Stomach (tissue), 9 donors: ENCODE data around the gene FITM1. TPM values are rescaled to one million over a fixed set of nuclear protein-coding genes. Genes with fewer than 3 reads are reported as not detected.

Experiments used
- DNase-seq, 2 donors: peaks; one replicate each; pipeline versions ENCODE4 v3.0.0 to v3.0.0-alpha.2; 2013 to 2019
- H3K27ac ChIP-seq, 5 donors: fragments of 200-600 bp in 4 of 5; sonication (generic) in 4 of 5; one replicate each; pipeline ENCODE4 v1.5.1; 2013 to 2019; ENCODE audit warnings: mild to moderate bottlenecking in 1 of 5, moderate library complexity in 1 of 5
- H3K27me3 ChIP-seq, 3 donors: fragments of 200-600 bp; sonication (generic); one replicate each; pipeline ENCODE4 v1.5.1; 2017 to 2019; ENCODE audit warnings: mixed run types in 1 of 3
- H3K36me3 ChIP-seq, 4 donors: fragments of 200-600 bp; sonication (generic); 1 replicate in 3 of 4; 2 replicates in 1 of 4; pipeline ENCODE4 v1.5.1; 2016 to 2019
- H3K4me1 ChIP-seq, 4 donors: fragments of 200-600 bp; sonication (generic); one replicate each; pipeline ENCODE4 v1.5.1; 2016 to 2019
- H3K4me3 ChIP-seq, 4 donors: fragments of 200-600 bp; sonication (generic) in 3 of 4; one replicate each; pipeline ENCODE4 v1.5.1; 2016 to 2019; ENCODE audit warnings: mild to moderate bottlenecking in 1 of 4
- H3K9me3 ChIP-seq, 4 donors: fragments of 200-600 bp; sonication (generic); one replicate each; pipeline ENCODE4 v1.5.1; 2016 to 2019
- CTCF ChIP-seq, 7 experiments: fragments of 450-650 bp in 4 of 7; fragments of 200-600 bp in 3 of 7; sonication (generic) in 3 of 7; IDR thresholded peaks; one replicate each; pipeline ENCODE4 v1.5.1; 2016 to 2019; ENCODE audit warnings: antibody characterized with exemption in 7 of 7, control low read depth in 2 of 7, mild to moderate bottlenecking in 1 of 7
- EP300 ChIP-seq: sonication (generic); formaldehyde crosslinking; IDR thresholded peaks from one replicate; pipeline ENCODE4 v1.6.1; 2017; ENCODE audit warnings: antibody characterized with exemption
- POLR2A ChIP-seq, 4 donors: fragments of 450-650 bp; IDR thresholded peaks; one replicate each; pipeline ENCODE4 v1.6.1; 2016; ENCODE audit warnings: antibody characterized with exemption in 4 of 4, control low read depth in 2 of 4, mild to moderate bottlenecking in 1 of 4, moderate library complexity in 1 of 4
- POLR2AphosphoS5 ChIP-seq, 3 donors: sonication (generic); formaldehyde crosslinking; IDR thresholded peaks; one replicate each; pipeline ENCODE4 v1.6.1; 2016; ENCODE audit warnings: antibody characterized with exemption in 3 of 3
- WGBS, 5 donors: extraction: QIAGEN DNeasy Blood & Tissue Kit in 3 of 5; methylation state at CpG; one replicate each; pipeline versions ENCODE4 v1.1.5 to v1.1.7; 2013 to 2018; 5-methylcytosine and 5-hydroxymethylcytosine counted together
- intact Hi-C: fragments of 100-400 bp; cut with DNase I; formaldehyde crosslinking; loops from one replicate; pipeline ENCODE4 v1.15.1; 2023; ENCODE audit warnings: low total_unique reads
- polyA plus RNA-seq, 3 donors: library from polyadenylated mRNA; stranded (reverse); fragments of 200-250 nt; gene quantifications; one replicate each; pipeline ENCODE4 v1.2.3, GENCODE V29; 2013
- total RNA-seq, 5 donors: library from RNA; depleted of rRNA; stranded (reverse); fragments of >200 nt; gene quantifications; one replicate each; pipeline versions ENCODE4 v1.1.0 to v1.2.3, GENCODE V29; 2014 to 2016
- donor health status: healthy with polysubstance abuse.
- donor health status: Bipolar disorder and iron deficiency.
- donor health status: healthy.

The FITM1 gene
- total and polyA plus RNA-seq, 8 donors = 0.87 to 80.5 (median 2.2) TPM; not detected in 3

GRCh38 chr14:24108336-24108874, 22.1 kb upstream of the FITM1 start:
- Histone ChIP-seq H3K36me3 (peaks cover 0 to 14% (median 7%) of the 10 kb centered on the region in 4 donors), H3K4me3 (no peak overlapping the region), H3K27me3 (no peaks in the 10 kb centered on the region), H3K4me1 (peaks cover 8 to 21% (median 16%) of the 10 kb centered on the region in 4 donors), H3K27ac (peak overlapping the region in 4 of 5 donors; percentile 13 to 68 (median 48)), H3K9me3 (no peaks in the 10 kb centered on the region)
- WGBS, 5 donors = 33 to 45% (median 41%) methylated on average over 5 of the region's 5 CpGs
- intact Hi-C loops = loop anchor here (10.0 kb wide), 1 partner anchor 54 kb away; the partner anchor contains the start of gene CARMIL3
- TF ChIP-seq EP300 (no peak), POLR2AphosphoS5 (IDR thresholded peaks at IDR 0.05) (no peak), CTCF (IDR thresholded peaks at IDR 0.05) (no peak), POLR2A (IDR thresholded peaks at IDR 0.05) (no peak)
- DNase-seq = no peak

DNA sequence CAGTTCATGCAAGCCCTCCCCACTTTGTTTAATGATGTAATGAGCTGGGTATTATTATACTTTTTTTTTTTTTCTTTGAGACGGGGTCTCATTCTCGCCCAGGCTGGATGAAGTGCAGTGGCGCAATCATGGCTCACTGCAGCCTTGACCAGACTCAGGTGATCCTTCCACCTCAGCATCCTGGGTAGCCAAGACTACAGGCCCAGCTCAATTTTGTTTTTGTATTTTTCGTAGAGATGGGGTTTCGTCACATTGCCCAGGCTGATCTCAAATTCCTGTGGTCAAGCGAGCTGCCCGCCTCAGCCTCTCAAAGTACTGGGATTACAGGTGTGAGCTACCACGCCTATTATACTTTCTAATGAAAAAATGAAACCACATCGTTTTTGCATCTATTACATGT, 20.4 kb upstream of the FITM1 start:
- whole genome bisulfite sequencing, 5 donors = 64 to 75% (median 68%) methylated on average over 9 of the region's 9 CpGs
- intact Hi-C loops = no loop called here
- Histone ChIP-seq H3K27ac (no peak overlapping the region), H3K4me1 (peaks cover 10 to 22% (median 19%) of the 10 kb centered on the region in 4 donors), H3K9me3 (no peaks in the 10 kb centered on the region), H3K27me3 (no peaks in the 10 kb centered on the region), H3K36me3 (no peaks in the 10 kb centered on the region), H3K4me3 (no peak overlapping the region)
- DNase-seq = no peak
- no peak for TF ChIP-seq EP300
- no peak for TF ChIP-seq POLR2A (IDR thresholded peaks at IDR 0.05)
- TF ChIP-seq CTCF (IDR thresholded peaks at IDR 0.05) = no peak
- no peak for TF ChIP-seq POLR2AphosphoS5 (IDR thresholded peaks at IDR 0.05)

GRCh38 chr14:24110523-24110922, 19.9 kb upstream of the FITM1 start:
- DNase-seq = no peak
- no peaks in the 10 kb centered on the region for H3K27me3 ChIP-seq
- peaks cover 10 to 26% (median 21%) of the 10 kb centered on the region in 4 donors for H3K4me1 ChIP-seq
- TF ChIP-seq EP300 = no peak
- no peak for TF ChIP-seq POLR2AphosphoS5 (IDR thresholded peaks at IDR 0.05)
- TF ChIP-seq POLR2A (IDR thresholded peaks at IDR 0.05) = no peak
- TF ChIP-seq CTCF (IDR thresholded peaks at IDR 0.05) = no peak
- WGBS, 5 donors = 24 to 56% (median 45%) methylated on average over 1 of the region's 1 CpG
- no peaks in the 10 kb centered on the region for H3K36me3 ChIP-seq
- H3K4me3 ChIP-seq = no peak overlapping the region
- H3K27ac ChIP-seq = peak overlapping the region in 1 of 5 donors; percentile 51
- intact Hi-C loops = no loop called here
- no peaks in the 10 kb centered on the region for H3K9me3 ChIP-seq

DNA sequence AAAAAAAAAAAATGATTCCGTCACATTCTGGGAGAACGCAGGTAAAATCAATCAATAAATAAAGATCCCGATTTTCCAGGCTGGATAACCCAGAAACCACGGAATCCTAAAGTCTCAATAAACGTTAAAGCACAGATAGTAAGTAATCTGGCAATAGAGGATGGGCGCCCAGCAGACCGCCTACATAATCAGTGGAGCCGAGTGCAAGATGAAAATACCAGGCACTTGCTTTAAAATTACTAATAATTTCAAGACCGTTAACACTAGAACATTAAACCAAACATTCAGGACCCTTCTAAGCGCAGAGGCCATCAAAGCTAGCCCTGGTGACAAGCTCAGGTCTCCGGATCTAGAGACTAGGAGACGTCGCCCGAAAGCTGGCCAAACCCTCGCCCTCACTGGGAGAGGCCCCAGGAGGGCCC, 17.1 kb upstream of the FITM1 start:
- intact Hi-C loops = no loop called here
- no peak for TF ChIP-seq EP300
- TF ChIP-seq POLR2A (IDR thresholded peaks at IDR 0.05) = no peak
- no peak for TF ChIP-seq CTCF (IDR thresholded peaks at IDR 0.05)
- no peak for TF ChIP-seq POLR2AphosphoS5 (IDR thresholded peaks at IDR 0.05)
- DNase-seq = no peak
- peaks cover 5 to 15% (median 14%) of the 10 kb centered on the region in 4 donors for H3K36me3 ChIP-seq
- H3K9me3 ChIP-seq = no peaks in the 10 kb centered on the region
- H3K4me3 ChIP-seq = peak overlapping the region; percentile 56 to 81 (median 64)
- peak overlapping the region; percentile 94 to 100 (median 98) for H3K27ac ChIP-seq
- H3K4me1 ChIP-seq = peaks cover 24 to 44% (median 41%) of the 10 kb centered on the region in 4 donors
- H3K27me3 ChIP-seq = no peaks in the 10 kb centered on the region
- WGBS, 5 donors = 14 to 19% (median 16%) methylated on average over 13 to 15 of the region's 15 CpGs
